K562 (cell line): ENCODE data around the gene TRIM31. TPM values are rescaled to one million over a fixed set of nuclear protein-coding genes. Genes with fewer than 3 reads are reported as not detected.

Source experiments
- BACH1 ChIP-seq: fragments of 200-800 bp; sonication (Bioruptor generic); IDR thresholded peaks from 2 replicates; pipeline ENCODE4 v1.6.1; 2016; ENCODE audit warnings: missing genetic modification characterization, missing compliant biosample characterization
- BRD9 ChIP-seq: fragments of 450-650 bp; IDR thresholded peaks from 2 replicates; pipeline ENCODE4 v1.6.1; 2018; ENCODE audit warnings: low read depth; ENCODE audit not compliant: partially characterized antibody
- E2F6 ChIP-seq, 2 experiments: IDR thresholded peaks; 2 replicates each; pipeline ENCODE4 v1.6.1; 2011; ENCODE audit warnings: borderline replicate concordance in 1 of 2, control low read depth in 1 of 2, low read depth in 1 of 2, low read length in 1 of 2, mild to moderate bottlenecking in 1 of 2, mixed read lengths in 1 of 2, moderate library complexity in 1 of 2; ENCODE audit not compliant: insufficient read depth in 1 of 2, insufficient read length in 1 of 2, poor library complexity in 1 of 2, severe bottlenecking in 1 of 2; ENCODE audit errors: extremely low read depth in 1 of 2
- EHMT2 ChIP-seq: fragments of 450-650 bp; IDR thresholded peaks from 2 replicates; pipeline ENCODE4 v1.6.1; 2018; ENCODE audit warnings: antibody characterized with exemption
- ESRRA ChIP-seq: fragments of 450-650 bp; IDR thresholded peaks from 2 replicates; pipeline ENCODE4 v1.6.1; 2014; ENCODE audit warnings: low read depth, mild to moderate bottlenecking, moderate library complexity, borderline replicate concordance
- GTF2A2 ChIP-seq: IDR thresholded peaks from 2 replicates; pipeline ENCODE4 v1.6.1; 2016; ENCODE audit warnings: mild to moderate bottlenecking, missing genetic modification characterization, missing compliant biosample characterization
- NCOA2 ChIP-seq, 2 experiments: fragments of 450-650 bp; IDR thresholded peaks; 2 replicates each; pipeline ENCODE4 v1.6.1; 2018; ENCODE audit warnings: mild to moderate bottlenecking in 2 of 2, moderate library complexity in 1 of 2; ENCODE audit not compliant: partially characterized antibody in 2 of 2
- RHOXF2B ChIP-seq: fragments of 250-450 bp; sonication (Bioruptor Pico); conservative IDR thresholded peaks from 2 replicates; pipeline ENCODE4 v1.5.1; 2021
- STAG1 ChIP-seq: sonication (generic); formaldehyde crosslinking; IDR thresholded peaks from 2 replicates; pipeline ENCODE4 v1.5.0; 2020; ENCODE audit warnings: missing genetic modification reagents, borderline replicate concordance
- ZFP1 ChIP-seq: fragments of 450-650 bp; formaldehyde crosslinking; IDR thresholded peaks from 2 replicates; pipeline ENCODE4 v1.4.0; 2020; ENCODE audit warnings: mild to moderate bottlenecking, mixed read lengths
- polyA plus RNA-seq, 8 experiments: library from polyadenylated mRNA; depleted of rRNA in 4 of 8; stranded (reverse) in 5 of 8; unstranded in 3 of 8; fragments of >200 nt; fragmentation: Nextera tagmentation in 2 of 8; fragmentation: Illumina TruSeq in 1 of 8; extraction: Ambion mirVana in 2 of 8; extraction: Trizol in 1 of 8; gene quantifications; 2 replicates each; pipeline versions ENCODE4 v1.2.1 to v1.2.3, GENCODE V29; 2011 to 2014; ENCODE audit warnings: inconsistent platforms in 1 of 8, missing spikeins in 1 of 8
- total RNA-seq, 7 experiments: library from RNA; depleted of rRNA in 6 of 7; stranded (reverse); fragments of >200 nt in 6 of 7; fragmentation: Illumina TruSeq in 2 of 7; extraction: Trizol in 2 of 7; gene quantifications; 2 replicates each; pipeline versions ENCODE4 v1.2.1 to v1.2.3, GENCODE V29; 2011 to 2021; ENCODE audit warnings: low replicate concordance in 1 of 7
- TF ChIP-seq, protein P1 (sequence below): fragments of 250-450 bp; sonication (Bioruptor Pico); IDR thresholded peaks from 2 replicates; pipeline ENCODE4 v1.4.0; 2020; ENCODE audit warnings: mild to moderate bottlenecking, moderate library complexity
- TF ChIP-seq, protein P2 (sequence below): fragments of 450-650 bp; IDR thresholded peaks from 2 replicates; pipeline ENCODE4 v1.7.0; 2016; ENCODE audit warnings: borderline replicate concordance
- TF ChIP-seq, protein P3 (sequence below): IDR thresholded peaks from 2 replicates; pipeline ENCODE4 v1.6.1; 2011; ENCODE audit not compliant: insufficient read length; ENCODE audit errors: extremely low read depth

Gene TRIM31
- total and polyA plus RNA-seq, 9 of the 15 experiments (the other 6 are each of a cell fraction or from before 2014, with no cell fraction given), result not detected

DNA sequence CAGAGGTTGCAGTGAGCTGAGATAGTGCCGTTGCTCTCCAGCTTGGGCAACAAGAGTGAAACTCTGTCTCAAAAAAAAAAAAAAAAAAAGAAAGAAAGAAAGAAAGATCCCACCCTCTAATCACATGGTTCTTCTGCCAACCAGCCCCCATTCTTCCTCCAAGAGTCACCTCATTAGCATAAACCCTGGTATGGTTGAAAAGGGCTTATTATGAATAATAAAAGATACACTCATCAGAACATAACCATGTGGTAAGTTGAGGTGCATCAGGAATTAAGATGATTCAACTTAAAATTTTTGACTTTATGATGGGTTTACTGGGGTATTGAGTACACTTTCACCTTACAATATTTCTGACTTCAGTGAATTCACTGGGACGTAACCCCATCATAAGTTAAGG, 22.3 kb upstream of the TRIM31 start (continued):
- TF ChIP-seq, protein P1, sequence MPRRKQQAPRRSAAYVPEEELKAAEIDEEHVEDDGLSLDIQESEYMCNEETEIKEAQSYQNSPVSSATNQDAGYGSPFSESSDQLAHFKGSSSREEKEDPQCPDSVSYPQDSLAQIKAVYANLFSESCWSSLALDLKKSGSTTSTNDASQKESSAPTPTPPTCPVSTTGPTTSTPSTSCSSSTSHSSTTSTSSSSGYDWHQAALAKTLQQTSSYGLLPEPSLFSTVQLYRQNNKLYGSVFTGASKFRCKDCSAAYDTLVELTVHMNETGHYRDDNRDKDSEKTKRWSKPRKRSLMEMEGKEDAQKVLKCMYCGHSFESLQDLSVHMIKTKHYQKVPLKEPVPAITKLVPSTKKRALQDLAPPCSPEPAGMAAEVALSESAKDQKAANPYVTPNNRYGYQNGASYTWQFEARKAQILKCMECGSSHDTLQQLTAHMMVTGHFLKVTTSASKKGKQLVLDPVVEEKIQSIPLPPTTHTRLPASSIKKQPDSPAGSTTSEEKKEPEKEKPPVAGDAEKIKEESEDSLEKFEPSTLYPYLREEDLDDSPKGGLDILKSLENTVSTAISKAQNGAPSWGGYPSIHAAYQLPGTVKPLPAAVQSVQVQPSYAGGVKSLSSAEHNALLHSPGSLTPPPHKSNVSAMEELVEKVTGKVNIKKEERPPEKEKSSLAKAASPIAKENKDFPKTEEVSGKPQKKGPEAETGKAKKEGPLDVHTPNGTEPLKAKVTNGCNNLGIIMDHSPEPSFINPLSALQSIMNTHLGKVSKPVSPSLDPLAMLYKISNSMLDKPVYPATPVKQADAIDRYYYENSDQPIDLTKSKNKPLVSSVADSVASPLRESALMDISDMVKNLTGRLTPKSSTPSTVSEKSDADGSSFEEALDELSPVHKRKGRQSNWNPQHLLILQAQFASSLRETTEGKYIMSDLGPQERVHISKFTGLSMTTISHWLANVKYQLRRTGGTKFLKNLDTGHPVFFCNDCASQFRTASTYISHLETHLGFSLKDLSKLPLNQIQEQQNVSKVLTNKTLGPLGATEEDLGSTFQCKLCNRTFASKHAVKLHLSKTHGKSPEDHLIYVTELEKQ (CRISPR knock-in tag), result no peak
- TF ChIP-seq STAG1 (CRISPR knock-in tag), result no peak
- no peak for TF ChIP-seq ZFP1 (CRISPR knock-in tag)
- no peak for TF ChIP-seq RHOXF2B (CRISPR knock-in tag)
- TF ChIP-seq BRD9, result no peak
- TF ChIP-seq, protein P2, sequence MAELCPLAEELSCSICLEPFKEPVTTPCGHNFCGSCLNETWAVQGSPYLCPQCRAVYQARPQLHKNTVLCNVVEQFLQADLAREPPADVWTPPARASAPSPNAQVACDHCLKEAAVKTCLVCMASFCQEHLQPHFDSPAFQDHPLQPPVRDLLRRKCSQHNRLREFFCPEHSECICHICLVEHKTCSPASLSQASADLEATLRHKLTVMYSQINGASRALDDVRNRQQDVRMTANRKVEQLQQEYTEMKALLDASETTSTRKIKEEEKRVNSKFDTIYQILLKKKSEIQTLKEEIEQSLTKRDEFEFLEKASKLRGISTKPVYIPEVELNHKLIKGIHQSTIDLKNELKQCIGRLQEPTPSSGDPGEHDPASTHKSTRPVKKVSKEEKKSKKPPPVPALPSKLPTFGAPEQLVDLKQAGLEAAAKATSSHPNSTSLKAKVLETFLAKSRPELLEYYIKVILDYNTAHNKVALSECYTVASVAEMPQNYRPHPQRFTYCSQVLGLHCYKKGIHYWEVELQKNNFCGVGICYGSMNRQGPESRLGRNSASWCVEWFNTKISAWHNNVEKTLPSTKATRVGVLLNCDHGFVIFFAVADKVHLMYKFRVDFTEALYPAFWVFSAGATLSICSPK, result no peak
- no peak for TF ChIP-seq GTF2A2 (tag)
- TF ChIP-seq E2F6 (IDR thresholded peaks at IDR 0.05; ENCODE audit: borderline replicate concordance in 1 of 2, extremely low read depth in 1 of 2, insufficient read depth in 1 of 2, insufficient read length in 1 of 2, low read depth in 1 of 2, low read length in 1 of 2, poor library complexity in 1 of 2, severe bottlenecking in 1 of 2), result no peak
- no peak for TF ChIP-seq NCOA2 (IDR thresholded peaks at IDR 0.05; ENCODE audit: partially characterized antibody in 2 of 2)
- TF ChIP-seq, protein P3, sequence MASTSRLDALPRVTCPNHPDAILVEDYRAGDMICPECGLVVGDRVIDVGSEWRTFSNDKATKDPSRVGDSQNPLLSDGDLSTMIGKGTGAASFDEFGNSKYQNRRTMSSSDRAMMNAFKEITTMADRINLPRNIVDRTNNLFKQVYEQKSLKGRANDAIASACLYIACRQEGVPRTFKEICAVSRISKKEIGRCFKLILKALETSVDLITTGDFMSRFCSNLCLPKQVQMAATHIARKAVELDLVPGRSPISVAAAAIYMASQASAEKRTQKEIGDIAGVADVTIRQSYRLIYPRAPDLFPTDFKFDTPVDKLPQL, result no peak
- no peak for TF ChIP-seq ESRRA
- TF ChIP-seq BACH1 (tag), result no peak
- no peak for TF ChIP-seq EHMT2
